GM11168 (cell line): ENCODE data around the gene CD81.

Source experiments
- in situ Hi-C: fragments of 300-500 bp; cut with MboI; formaldehyde crosslinking; loops from one replicate; pipeline ENCODE4 v1.12.0; 2022; ENCODE audit warnings: low sequenced_read_pairs; ENCODE audit not compliant: unreplicated experiment

Gene CD81

GRCh38 chr11:2432171-2432621 lies 55.1 kb downstream of the CD81 start:
- in situ Hi-C loops = no loop called here

GRCh38 chr11:2432628-2433071 lies 55.5 kb downstream of the CD81 start:
- in situ Hi-C loops = no loop called here

GRCh38 chr11:2433106-2433925 lies 56.2 kb downstream of the CD81 start:
- in situ Hi-C loops = no loop called here

GRCh38 chr11:2434008-2434407 lies 56.9 kb downstream of the CD81 start:
- in situ Hi-C loops = no loop called here

GRCh38 chr11:2434506-2435255 lies 57.6 kb downstream of the CD81 start:
- in situ Hi-C loops = loop anchor here (5.0 kb wide), 1 partner anchor 443 kb away; no protein-coding TSS in a partner anchor

- in situ Hi-C loops = loop anchor here (5.0 kb wide), 1 partner anchor 442 kb away; no protein-coding TSS in a partner anchor
Measured at GRCh38 chr11:2435288-2436012, 58.3 kb downstream of the CD81 start.

- in situ Hi-C loops = loop anchor here (5.0 kb wide), 1 partner anchor 441 kb away; no protein-coding TSS in a partner anchor
Measured at GRCh38 chr11:2436013-2436520, 59.0 kb downstream of the CD81 start.

GRCh38 chr11:2436521-2437031 lies 59.5 kb downstream of the CD81 start:
- in situ Hi-C loops = loop anchor here (5.0 kb wide), 1 partner anchor 441 kb away; no protein-coding TSS in a partner anchor

- in situ Hi-C loops = loop anchor here (5.0 kb wide), 1 partner anchor 440 kb away; no protein-coding TSS in a partner anchor
Measured at GRCh38 chr11:2437516-2437915, 60.4 kb downstream of the CD81 start.

- in situ Hi-C loops = loop anchor here (5.0 kb wide), 1 partner anchor 437 kb away; no protein-coding TSS in a partner anchor
Measured at GRCh38 chr11:2439820-2440219, 62.7 kb downstream of the CD81 start.

- in situ Hi-C loops = no loop called here
Measured at GRCh38 chr11:2440646-2441045, 63.5 kb downstream of the CD81 start.

GRCh38 chr11:2441171-2441570 lies 64.1 kb downstream of the CD81 start:
- in situ Hi-C loops = no loop called here

- in situ Hi-C loops = no loop called here
Measured at GRCh38 chr11:2442589-2442988, 65.5 kb downstream of the CD81 start.

GRCh38 chr11:2443406-2443805 lies 66.3 kb downstream of the CD81 start:
- in situ Hi-C loops = no loop called here

GRCh38 chr11:2443881-2444820 lies 67.0 kb downstream of the CD81 start, which contains the start of gene TRPM5:
Gene TRPM5, minus strand, starts transcription at chr11:2444514. Its CDS starts 21,478 bp downstream, at chr11:2423036.
- in situ Hi-C loops = no loop called here

- in situ Hi-C loops = no loop called here
Measured at GRCh38 chr11:2444821-2445745, 68.0 kb downstream of the CD81 start, which contains the start of gene KCNQ1. Gene KCNQ1, plus strand, starts transcription at chr11:2445008. Its CDS starts 91 bp downstream, at chr11:2445099.

GRCh38 chr11:2445746-2446551 lies 68.8 kb downstream of the CD81 start:
- in situ Hi-C loops = no loop called here
